CD4-positive, alpha-beta T cell treated with Interleukin-10 for 1 hour (primary cell): ENCODE data around the gene POLN.

Source experiments
- DNase-seq: peaks from one replicate; pipeline ENCODE4 v3.0.0-alpha.2; 2020

POLN gene

GRCh38 chr4:2241410-2242353 is at the start of gene POLN, which contains the start of gene HAUS3:
Gene POLN, minus strand, starts transcription at chr4:2242121. Its CDS starts 12,890 bp downstream, at chr4:2229231.
Gene HAUS3, minus strand, starts transcription at chr4:2242121. Its CDS starts 1,175 bp downstream, at chr4:2240946.
- DNase-seq, result peak; percentile 100

GRCh38 chr4:2290974-2291704 is 49.2 kb upstream of the POLN start:
- DNase-seq, result peak; percentile 83

DNA sequence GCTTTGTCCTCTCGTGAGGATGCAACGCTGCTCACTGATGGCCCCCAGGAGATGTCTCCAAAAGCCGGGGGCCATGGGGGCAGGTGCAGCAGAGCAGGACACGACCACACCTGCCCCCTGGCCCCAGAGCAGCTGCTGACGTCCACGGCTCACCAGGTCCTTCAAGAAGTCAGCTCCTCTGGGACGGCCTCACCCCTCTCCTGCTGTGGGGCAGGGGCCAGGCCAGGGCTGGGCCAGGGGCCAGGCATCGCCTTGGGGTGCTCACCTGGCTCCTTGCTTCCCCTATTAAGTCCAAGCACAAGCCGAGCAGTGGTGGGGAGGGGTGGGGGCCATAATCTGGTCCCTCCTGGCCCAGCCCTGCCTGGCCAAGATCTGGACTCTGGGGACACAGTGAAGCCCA is 48.6 kb upstream of the POLN start:
- DNase-seq, result no peak

- DNase-seq, result no peak
Observed at GRCh38 chr4:2289955-2290333, 48.0 kb upstream of the POLN start.

DNA sequence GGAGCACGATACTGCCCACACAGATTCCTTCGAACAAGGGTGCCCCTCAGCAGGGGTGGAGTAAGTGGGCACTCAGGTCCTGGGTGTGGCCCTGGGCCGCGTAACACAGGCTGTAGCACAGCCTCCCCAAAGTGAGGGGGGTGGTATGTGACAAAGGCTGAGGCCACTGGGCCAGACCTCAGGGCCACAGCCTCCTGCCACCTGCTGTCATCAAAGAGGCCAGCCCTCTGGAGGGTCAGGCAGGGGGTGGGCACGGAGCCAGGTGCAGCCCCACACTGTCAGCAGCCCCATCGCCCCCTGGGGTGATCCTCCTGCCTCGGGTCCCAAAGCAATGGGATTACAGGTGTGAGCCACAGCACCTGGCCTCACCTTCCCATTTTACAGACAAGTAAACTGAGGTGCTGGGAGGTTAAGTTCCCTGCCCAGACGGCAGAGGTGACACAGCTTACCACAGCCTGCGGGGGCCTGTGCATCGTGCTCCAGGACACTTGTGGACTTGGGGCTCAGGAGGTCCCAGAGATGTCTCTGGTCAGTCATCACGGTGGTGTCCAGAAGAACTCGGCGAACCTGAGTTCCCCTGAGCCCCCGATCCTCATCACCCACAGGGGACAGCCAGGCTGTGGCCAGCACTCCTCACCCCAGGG is 47.5 kb upstream of the POLN start:
- DNase-seq, result no peak

DNA sequence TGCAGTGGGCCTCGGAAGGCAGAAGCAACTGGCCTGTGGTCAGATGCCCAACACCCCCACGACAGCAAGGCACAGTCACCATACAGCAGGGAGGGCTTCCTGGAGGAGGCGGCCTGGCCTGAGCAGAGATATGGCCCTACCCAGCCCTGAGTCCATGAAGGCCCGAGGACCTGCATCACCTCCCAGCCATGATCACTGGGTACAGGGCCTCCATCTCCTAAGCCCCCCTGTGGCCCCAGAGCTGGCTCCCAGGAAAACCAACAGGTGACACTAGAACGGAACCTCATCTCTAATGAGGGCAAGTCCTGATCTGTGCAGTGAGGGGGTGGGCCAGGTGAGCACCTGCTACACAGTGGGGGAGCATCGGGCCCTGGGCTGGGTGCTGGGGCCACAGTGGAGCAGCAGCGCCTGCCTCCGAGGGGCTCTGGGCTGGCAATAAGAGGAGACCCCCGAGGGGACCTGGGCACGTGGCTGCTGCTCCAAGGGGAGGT is 46.2 kb upstream of the POLN start:
- DNase-seq, result no peak

GRCh38 chr4:2287594-2287915 is 45.6 kb upstream of the POLN start:
- no peak for DNase-seq

- no peak for DNase-seq
Observed at GRCh38 chr4:2286904-2287593, 45.1 kb upstream of the POLN start.

DNA sequence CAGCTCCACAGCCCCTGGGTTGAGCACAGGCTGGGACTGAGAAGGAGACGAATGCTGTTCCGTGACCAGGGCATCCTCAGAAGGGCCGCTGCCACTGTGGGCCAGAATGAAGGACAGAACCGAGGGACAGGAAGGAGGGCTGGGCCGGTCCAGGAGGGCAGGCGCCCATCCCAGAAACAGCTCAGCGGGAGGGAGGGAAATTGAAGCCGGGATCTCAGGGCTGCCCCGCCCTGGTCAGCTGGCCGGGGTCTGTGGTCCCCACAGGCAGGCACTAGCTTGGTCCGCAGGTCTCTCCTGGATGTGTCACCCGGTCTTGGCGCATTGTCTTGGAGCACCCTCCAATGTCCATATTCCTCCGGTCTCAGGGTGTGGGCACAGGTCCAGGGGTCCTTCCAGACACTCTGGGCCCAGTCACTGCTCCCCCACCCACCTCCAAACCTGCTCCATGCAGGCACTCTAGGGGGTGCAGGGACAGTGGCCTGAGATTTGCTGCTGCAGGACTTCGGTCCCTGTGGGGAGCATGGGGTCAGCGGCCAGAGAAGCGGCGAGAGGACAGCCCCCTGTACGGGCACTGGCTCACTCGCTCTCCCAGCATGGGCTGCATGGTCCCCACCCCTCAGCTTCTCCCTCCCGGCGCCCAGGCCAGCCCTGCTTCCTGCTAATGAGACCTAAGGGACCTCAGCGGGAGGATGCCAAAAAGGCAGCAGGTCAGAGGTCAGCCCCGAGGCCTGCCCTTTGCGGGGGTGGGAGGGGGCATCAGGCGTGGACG is 43.9 kb upstream of the POLN start:
- DNase-seq, result no peak

GRCh38 chr4:2284934-2285612 is 43.2 kb upstream of the POLN start:
- DNase-seq, result no peak

GRCh38 chr4:2284161-2284933 is 42.4 kb upstream of the POLN start:
- no peak for DNase-seq

DNA sequence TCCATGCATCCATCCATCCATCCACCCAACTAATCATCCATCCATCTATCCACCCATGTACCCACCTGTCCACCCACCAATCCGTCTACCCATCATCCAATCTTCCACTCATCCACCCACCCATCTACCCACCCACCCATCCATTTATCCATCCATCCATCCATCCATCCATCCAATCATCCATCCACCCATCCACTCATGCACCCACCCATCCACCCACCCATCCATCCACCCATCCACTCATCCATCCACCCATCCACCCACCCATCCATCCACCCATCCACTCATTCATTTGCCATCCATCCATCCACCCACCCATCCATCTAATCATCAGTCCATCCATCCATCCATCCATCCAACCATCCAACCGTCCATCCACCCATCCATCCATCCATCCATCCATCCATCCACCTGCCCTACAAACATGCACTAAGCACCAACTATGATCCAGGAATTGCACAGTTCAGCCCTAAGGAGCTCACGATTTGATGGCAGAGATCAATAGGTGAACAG is 41.3 kb upstream of the POLN start:
- DNase-seq, result no peak

DNA sequence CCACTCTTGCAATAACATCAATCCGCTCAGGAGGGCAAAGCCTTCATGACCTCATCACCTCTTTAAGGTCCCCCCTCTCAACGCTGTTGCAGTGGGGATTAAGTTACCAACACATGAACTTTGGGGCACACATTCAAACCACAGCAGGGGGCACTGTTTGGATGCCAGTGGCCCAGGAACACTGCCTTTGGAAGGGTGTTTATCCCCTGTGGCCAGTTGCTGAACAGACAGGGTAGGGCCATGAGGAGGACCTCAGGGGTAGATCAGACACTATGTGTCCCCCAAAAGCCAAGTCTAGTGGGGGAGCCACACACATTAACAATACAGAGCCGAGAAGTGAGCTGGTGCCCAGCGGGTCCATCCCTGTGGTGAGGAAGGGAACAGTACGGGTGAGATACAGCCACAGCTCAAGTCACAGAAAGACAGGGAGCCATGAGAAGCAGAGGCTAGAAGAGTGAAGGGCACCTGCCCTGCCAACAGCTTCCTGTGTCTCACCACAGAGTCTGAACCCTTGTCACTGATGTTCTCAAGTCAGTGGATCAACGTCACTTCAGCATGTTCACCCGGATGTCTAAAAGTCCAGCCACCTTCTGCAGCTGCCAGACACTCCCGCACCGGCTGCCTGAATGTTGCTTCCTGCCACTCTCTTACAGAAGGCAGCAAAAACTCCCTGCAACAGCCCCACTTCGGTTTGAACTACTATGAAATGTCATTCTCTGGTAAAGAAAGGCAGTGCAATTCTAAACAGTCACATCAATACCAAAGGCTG is 39.8 kb upstream of the POLN start:
- peak; percentile 91 for DNase-seq

- DNase-seq, result no peak
Observed at GRCh38 chr4:2280531-2281300, 38.8 kb upstream of the POLN start.

GRCh38 chr4:2277956-2278355 is 36.0 kb upstream of the POLN start:
- DNase-seq, result no peak

- DNase-seq, result no peak
Observed at GRCh38 chr4:2276581-2277325, 34.8 kb upstream of the POLN start.

DNA sequence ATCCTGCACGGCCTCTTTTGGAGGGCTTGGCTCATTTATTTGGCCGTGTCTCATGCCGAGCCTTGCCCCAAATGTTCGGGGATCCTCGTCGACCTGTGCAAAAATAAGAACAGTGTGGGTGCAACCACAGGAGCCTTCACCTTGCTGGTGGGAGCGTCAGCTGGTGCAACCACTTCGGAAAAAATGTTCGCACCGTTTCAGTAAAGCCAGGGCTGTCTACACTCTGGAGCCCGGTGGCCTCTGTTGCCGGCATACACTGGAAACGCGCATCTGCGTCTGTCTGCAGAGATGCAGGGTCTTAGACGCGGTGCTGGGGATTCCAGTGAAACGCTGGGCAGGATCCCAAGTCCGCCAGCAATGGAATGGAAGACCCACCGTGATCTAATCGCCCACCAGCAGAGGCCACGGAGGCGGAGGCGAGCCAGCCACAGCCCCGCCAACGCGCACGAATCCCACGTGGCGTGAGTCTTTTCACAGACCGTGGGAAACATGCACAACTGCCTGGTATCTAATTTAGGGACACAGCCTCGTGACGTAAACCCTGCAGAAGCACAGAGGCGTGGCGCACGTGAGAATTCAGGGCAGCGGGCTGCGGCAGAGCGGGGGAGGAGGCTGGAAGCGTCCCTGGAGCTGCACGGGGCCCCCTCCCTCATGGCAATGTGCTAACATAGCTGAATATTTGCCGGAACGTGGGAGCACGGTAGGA is 33.8 kb upstream of the POLN start:
- no peak for DNase-seq
